SK-N-SH (cell line): ENCODE measurements around the gene LSM4. TPM values are rescaled to one million over a fixed set of nuclear protein-coding genes. Genes with fewer than 3 reads are reported as not detected.
A peak's percentile ranks its signal among the peaks of the same experiment; 100 is the strongest.

Experiments
- CTCF ChIA-PET: fragments of 300-600, 350-600 bp; formaldehyde crosslinking; extraction: SDS; loops from one replicate; lab custom pipeline; 2021; lab: Yijun Ruan, JAX
- POLR2A ChIA-PET: fragments of 350-600 bp; sonication (Branson Sonifier 250); formaldehyde crosslinking; extraction: SDS; loops from one replicate; lab custom pipeline; 2020; ENCODE audit warnings: antibody characterized with exemption, inconsistent platforms; lab: Yijun Ruan, JAX
- DNase-seq: peaks from one replicate; pipeline ENCODE4 v3.0.0; 2012
- H2AFZ ChIP-seq: fragments of 200-600 bp; sonication (generic); 2 replicates; pipeline ENCODE4 v1.8.1; 2016; ENCODE audit warnings: antibody characterized with exemption, mild to moderate bottlenecking, low read depth
- H3F3A ChIP-seq: fragments of 200-600 bp; sonication (generic); replicated peaks from 2 replicates; pipeline ENCODE3; 2016; ENCODE audit warnings: antibody characterized with exemption, mild to moderate bottlenecking; ENCODE audit not compliant: insufficient read depth
- H3K27ac ChIP-seq, 2 experiments: fragments of 200-500 bp in 1 of 2; fragments of 200-600 bp in 1 of 2; sonication (Bioruptor generic) in 1 of 2; sonication (generic), shearing (Covaris generic) in 1 of 2; 2 replicates each; pipeline versions ENCODE4 v1.5.1 to v1.6.1; 2014 to 2016; ENCODE audit warnings: low read depth in 2 of 2, inconsistent platforms in 1 of 2, low read length in 1 of 2, mild to moderate bottlenecking in 1 of 2, mixed read lengths in 1 of 2
- H3K27me3 ChIP-seq: fragments of 200-600 bp; sonication (generic), shearing (Covaris generic); 2 replicates; pipeline ENCODE4 v1.6.1; 2016; ENCODE audit warnings: mixed run types; ENCODE audit not compliant: insufficient read depth
- H3K36me3 ChIP-seq, 2 experiments: fragments of 200-500 bp in 1 of 2; fragments of 200-600 bp in 1 of 2; sonication (Bioruptor generic) in 1 of 2; sonication (generic) in 1 of 2; replicated peaks in 1 of 2; 2 replicates each; pipeline versions ENCODE3 to v1.5.1; 2014 to 2016; ENCODE audit warnings: low read length in 1 of 2, mild to moderate bottlenecking in 1 of 2; ENCODE audit not compliant: insufficient read depth in 2 of 2, control insufficient read depth in 1 of 2
- H3K4me1 ChIP-seq, 2 experiments: fragments of 200-500 bp in 1 of 2; fragments of 200-600 bp in 1 of 2; sonication (Bioruptor generic) in 1 of 2; sonication (generic), shearing (Covaris generic) in 1 of 2; 2 replicates each; pipeline versions ENCODE4 v1.5.1 to v1.6.1; 2014 to 2016; ENCODE audit warnings: low read depth in 1 of 2, low read length in 1 of 2, mixed run types in 1 of 2; ENCODE audit not compliant: insufficient read depth in 2 of 2, control insufficient read depth in 1 of 2
- H3K4me2 ChIP-seq: fragments of 200-600 bp; sonication (generic), shearing (Covaris generic); 2 replicates; pipeline ENCODE4 v1.6.1; 2017; ENCODE audit warnings: mixed run types
- H3K4me3 ChIP-seq, 2 experiments: fragments of 200-500 bp in 1 of 2; fragments of 200-600 bp in 1 of 2; sonication (Bioruptor generic) in 1 of 2; sonication (generic), shearing (Covaris generic) in 1 of 2; 2 replicates each; pipeline versions ENCODE4 v1.5.1 to v1.8.1; 2014 to 2016; ENCODE audit warnings: low read depth in 2 of 2, inconsistent platforms in 1 of 2, low read length in 1 of 2, mild to moderate bottlenecking in 1 of 2, mixed read lengths in 1 of 2, moderate library complexity in 1 of 2
- H3K79me2 ChIP-seq: fragments of 200-600 bp; sonication (generic); 2 replicates; pipeline ENCODE4 v1.8.1; 2017; ENCODE audit warnings: mild to moderate bottlenecking; ENCODE audit not compliant: insufficient read depth
- H3K9ac ChIP-seq: fragments of 200-600 bp; sonication (generic); 2 replicates; pipeline ENCODE4 v1.6.1; 2017; ENCODE audit warnings: mixed run types
- H3K9me2 ChIP-seq: fragments of 200-600 bp; sonication (generic); 2 replicates; pipeline ENCODE4 v1.6.1; 2017; ENCODE audit warnings: mixed run types
- H3K9me3 ChIP-seq: fragments of 200-600 bp; sonication (generic); 2 replicates; pipeline ENCODE4 v1.6.1; 2017; ENCODE audit warnings: mixed run types, mild to moderate bottlenecking, moderate library complexity
- H4K20me1 ChIP-seq: fragments of 200-600 bp; sonication (generic); 2 replicates; pipeline ENCODE4 v1.6.1; 2017; ENCODE audit warnings: mild to moderate bottlenecking, mixed run types; ENCODE audit not compliant: insufficient read depth
- EP300 ChIP-seq, 2 experiments: IDR thresholded peaks; 2 replicates each; pipeline versions ENCODE4 v1.4.0 to v1.6.1; 2012; ENCODE audit warnings: borderline replicate concordance in 1 of 2, low read depth in 1 of 2, low read length in 1 of 2
- FOSL2 ChIP-seq: IDR thresholded peaks from 2 replicates; pipeline ENCODE4 v1.4.0; 2012; ENCODE audit warnings: low read depth, mild to moderate bottlenecking, moderate library complexity, borderline replicate concordance
- FOXJ3 ChIP-seq: sonication (generic); formaldehyde crosslinking; IDR thresholded peaks from 2 replicates; pipeline ENCODE4 v1.5.1; 2020; ENCODE audit warnings: mild to moderate bottlenecking, missing genetic modification reagents
- MXI1 ChIP-seq: IDR thresholded peaks from 2 replicates; pipeline ENCODE4 v1.6.1; 2012; ENCODE audit warnings: mild to moderate bottlenecking, low read depth, low read length, improper control_type of control experiment
- NRF1 ChIP-seq: IDR thresholded peaks from 2 replicates; pipeline ENCODE4 v1.6.1; 2012; ENCODE audit warnings: low read depth, mild to moderate bottlenecking, low read length
- RAD21 ChIP-seq: IDR thresholded peaks from 2 replicates; pipeline ENCODE4 v1.6.1; 2012; ENCODE audit warnings: mild to moderate bottlenecking, low read length
- RFX5 ChIP-seq: IDR thresholded peaks from 2 replicates; pipeline ENCODE4 v1.6.1; 2012; ENCODE audit warnings: mild to moderate bottlenecking, improper control_type of control experiment, low read length
- RXRA ChIP-seq: IDR thresholded peaks from 2 replicates; pipeline ENCODE4 v1.4.0; 2012; ENCODE audit warnings: low read depth, mild to moderate bottlenecking, borderline replicate concordance
- SIN3A ChIP-seq: IDR thresholded peaks from 2 replicates; pipeline ENCODE4 v1.6.1; 2012; ENCODE audit warnings: low read depth, mild to moderate bottlenecking, low read length, moderate library complexity, borderline replicate concordance
- WGBS: methylation state at CpG from one replicate; pipeline ENCODE4 v1.1.6; 2017; ENCODE audit warnings: low lambda C conversion rate; 5-methylcytosine and 5-hydroxymethylcytosine counted together
- polyA plus RNA-seq, 3 experiments: library from polyadenylated mRNA; depleted of rRNA; stranded (reverse); fragments of >200 nt; gene quantifications; 2 replicates each; pipeline ENCODE4 v1.2.3, GENCODE V29; 2012
- TF ChIP-seq, protein P1 (sequence below): IDR thresholded peaks from 2 replicates; pipeline ENCODE4; 2012
- TF ChIP-seq, protein P2 (sequence below): IDR thresholded peaks from 2 replicates; pipeline ENCODE4 v1.6.1; 2012; ENCODE audit warnings: mild to moderate bottlenecking, low read depth, low read length, moderate library complexity
- TF ChIP-seq, protein P3 (sequence below): IDR thresholded peaks from 2 replicates; pipeline ENCODE4 v1.4.0; 2012; ENCODE audit warnings: low read depth, borderline replicate concordance

Gene LSM4
- polyA plus RNA-seq, 1 of the 3 experiments (the other 2 are of a cell fraction) = 277 TPM

DNA sequence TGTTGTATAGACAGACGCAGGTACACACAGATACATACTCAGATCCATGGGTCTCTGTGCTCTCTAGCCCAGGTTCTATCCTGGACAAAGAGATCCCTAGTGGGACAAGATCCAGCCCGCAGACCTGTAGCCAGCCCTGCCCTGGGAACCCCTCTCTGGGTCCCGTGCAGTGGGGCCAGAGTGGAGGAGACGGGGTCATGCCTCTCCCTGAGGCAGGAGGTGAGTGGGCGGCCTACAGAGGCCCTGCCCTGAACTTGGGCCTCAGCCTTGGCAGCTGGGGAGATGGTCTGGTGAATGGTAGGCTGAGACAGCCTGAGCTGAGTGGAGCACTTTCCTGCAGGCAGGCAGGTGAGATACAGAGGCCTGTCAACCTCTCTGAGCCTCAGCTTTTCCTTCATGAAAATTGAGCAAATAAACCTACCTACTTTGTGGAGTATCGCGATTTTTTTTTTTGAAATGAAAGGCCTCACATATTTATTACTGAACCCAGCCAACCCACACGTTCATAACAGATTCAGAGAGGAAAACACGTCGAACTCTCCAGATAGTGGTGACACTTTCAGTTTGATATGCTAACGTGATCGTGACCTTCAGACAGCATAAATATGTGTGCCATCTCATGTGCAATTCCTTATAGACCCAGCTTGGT is 38.0 kb downstream of the LSM4 start:
- H3K27ac ChIP-seq = no peak overlapping the region; a peak in 1 of 4 replicates
- no peak overlapping the region for H2AFZ ChIP-seq
- H3F3A ChIP-seq = peaks cover 15% of the 10 kb centered on the region
- no peak overlapping the region for H3K4me3 ChIP-seq
- H3K9ac ChIP-seq = no peak overlapping the region
- no peak overlapping the region for H3K4me2 ChIP-seq
- peaks cover 7 to 9% of the 10 kb centered on the region in 2 experiments; a peak in 3 of 4 replicates for H3K4me1 ChIP-seq
- 83% methylated on average over 11 of the region's 12 CpGs for WGBS
- H4K20me1 ChIP-seq = peaks cover 4% of the 10 kb centered on the region; the same call in 1 of the 2 replicates
- ChIA-PET POLR2A (no interaction called here), CTCF (no interaction called here)
- H3K27me3 ChIP-seq = no peaks in the 10 kb centered on the region
- no peak for TF ChIP-seq NRF1
- no peaks in the 10 kb centered on the region for H3K36me3 ChIP-seq
- DNase-seq = no peak
- no peaks in the 10 kb centered on the region for H3K9me2 ChIP-seq
- no peaks in the 10 kb centered on the region for H3K9me3 ChIP-seq
- peaks cover 15% of the 10 kb centered on the region for H3K79me2 ChIP-seq

DNA sequence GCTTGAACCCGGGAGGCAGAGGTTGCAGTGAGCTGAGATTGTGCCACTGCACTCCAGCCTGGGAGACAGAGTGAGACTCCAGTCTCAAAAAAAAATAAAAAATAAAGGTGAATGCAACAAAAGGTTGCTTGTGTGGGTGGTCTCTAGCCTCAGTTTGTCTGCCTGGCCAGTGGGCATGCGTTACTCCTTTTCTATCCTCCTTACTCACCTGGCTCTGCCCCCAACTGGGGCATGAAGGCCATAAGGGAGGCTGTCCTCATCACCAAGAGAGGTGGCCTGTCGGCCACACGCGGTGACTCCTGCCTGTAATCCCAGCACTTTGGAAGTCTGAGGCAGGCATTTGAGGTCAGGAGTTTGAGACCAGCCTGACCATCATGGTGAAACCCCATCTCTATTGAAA is 39.5 kb downstream of the LSM4 start:
- Histone ChIP-seq H3K9me2 (no peaks in the 10 kb centered on the region), H3K4me3 (no peak overlapping the region), H3K27me3 (no peaks in the 10 kb centered on the region), H3K36me3 (peaks cover 4 to 9% of the 10 kb centered on the region in 2 experiments), H3K4me2 (no peak overlapping the region; the same call in 1 of the 2 replicates), H3K79me2 (peaks cover 28% of the 10 kb centered on the region), H3K27ac (peak overlapping the region in 1 of 2 experiments; percentile 100; a peak in 1 of 4 replicates), H4K20me1 (peaks cover 19% of the 10 kb centered on the region), H3F3A (peaks cover 22% of the 10 kb centered on the region)
- POLR2A ChIA-PET = interaction anchor here (6.1 kb wide), 1 partner anchor 38 kb away, joined by 97 read pairs; the partner anchor contains the start of gene LSM4
- WGBS = 96% methylated on average over 2 of the region's 5 CpGs
- no peak for DNase-seq
- TF ChIP-seq RFX5 (no peak), RXRA (no peak), RAD21 (no peak), SIN3A (no peak), MXI1 (no peak), EP300 (IDR thresholded peaks at IDR 0.05; ENCODE audit: borderline replicate concordance in 1 of 2, low read depth in 1 of 2, low read length in 1 of 2) (no peak), FOXJ3 (CRISPR knock-in tag) (no peak), FOSL2 (no peak)
- TF ChIP-seq, protein P1, sequence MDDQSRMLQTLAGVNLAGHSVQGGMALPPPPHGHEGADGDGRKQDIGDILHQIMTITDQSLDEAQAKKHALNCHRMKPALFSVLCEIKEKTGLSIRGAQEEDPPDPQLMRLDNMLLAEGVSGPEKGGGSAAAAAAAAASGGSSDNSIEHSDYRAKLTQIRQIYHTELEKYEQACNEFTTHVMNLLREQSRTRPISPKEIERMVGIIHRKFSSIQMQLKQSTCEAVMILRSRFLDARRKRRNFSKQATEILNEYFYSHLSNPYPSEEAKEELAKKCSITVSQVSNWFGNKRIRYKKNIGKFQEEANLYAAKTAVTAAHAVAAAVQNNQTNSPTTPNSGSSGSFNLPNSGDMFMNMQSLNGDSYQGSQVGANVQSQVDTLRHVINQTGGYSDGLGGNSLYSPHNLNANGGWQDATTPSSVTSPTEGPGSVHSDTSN = no peak
- TF ChIP-seq, protein P2, sequence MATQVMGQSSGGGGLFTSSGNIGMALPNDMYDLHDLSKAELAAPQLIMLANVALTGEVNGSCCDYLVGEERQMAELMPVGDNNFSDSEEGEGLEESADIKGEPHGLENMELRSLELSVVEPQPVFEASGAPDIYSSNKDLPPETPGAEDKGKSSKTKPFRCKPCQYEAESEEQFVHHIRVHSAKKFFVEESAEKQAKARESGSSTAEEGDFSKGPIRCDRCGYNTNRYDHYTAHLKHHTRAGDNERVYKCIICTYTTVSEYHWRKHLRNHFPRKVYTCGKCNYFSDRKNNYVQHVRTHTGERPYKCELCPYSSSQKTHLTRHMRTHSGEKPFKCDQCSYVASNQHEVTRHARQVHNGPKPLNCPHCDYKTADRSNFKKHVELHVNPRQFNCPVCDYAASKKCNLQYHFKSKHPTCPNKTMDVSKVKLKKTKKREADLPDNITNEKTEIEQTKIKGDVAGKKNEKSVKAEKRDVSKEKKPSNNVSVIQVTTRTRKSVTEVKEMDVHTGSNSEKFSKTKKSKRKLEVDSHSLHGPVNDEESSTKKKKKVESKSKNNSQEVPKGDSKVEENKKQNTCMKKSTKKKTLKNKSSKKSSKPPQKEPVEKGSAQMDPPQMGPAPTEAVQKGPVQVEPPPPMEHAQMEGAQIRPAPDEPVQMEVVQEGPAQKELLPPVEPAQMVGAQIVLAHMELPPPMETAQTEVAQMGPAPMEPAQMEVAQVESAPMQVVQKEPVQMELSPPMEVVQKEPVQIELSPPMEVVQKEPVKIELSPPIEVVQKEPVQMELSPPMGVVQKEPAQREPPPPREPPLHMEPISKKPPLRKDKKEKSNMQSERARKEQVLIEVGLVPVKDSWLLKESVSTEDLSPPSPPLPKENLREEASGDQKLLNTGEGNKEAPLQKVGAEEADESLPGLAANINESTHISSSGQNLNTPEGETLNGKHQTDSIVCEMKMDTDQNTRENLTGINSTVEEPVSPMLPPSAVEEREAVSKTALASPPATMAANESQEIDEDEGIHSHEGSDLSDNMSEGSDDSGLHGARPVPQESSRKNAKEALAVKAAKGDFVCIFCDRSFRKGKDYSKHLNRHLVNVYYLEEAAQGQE = no peak
- TF ChIP-seq, protein P3, sequence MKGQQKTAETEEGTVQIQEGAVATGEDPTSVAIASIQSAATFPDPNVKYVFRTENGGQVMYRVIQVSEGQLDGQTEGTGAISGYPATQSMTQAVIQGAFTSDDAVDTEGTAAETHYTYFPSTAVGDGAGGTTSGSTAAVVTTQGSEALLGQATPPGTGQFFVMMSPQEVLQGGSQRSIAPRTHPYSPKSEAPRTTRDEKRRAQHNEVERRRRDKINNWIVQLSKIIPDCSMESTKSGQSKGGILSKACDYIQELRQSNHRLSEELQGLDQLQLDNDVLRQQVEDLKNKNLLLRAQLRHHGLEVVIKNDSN = no peak
- TF ChIP-seq, all 33 proteins: peak for 0
- no peaks in the 10 kb centered on the region for H3K9me3 ChIP-seq
- peaks cover 9 to 13% of the 10 kb centered on the region in 2 experiments; a peak in 3 of 4 replicates for H3K4me1 ChIP-seq
- CTCF ChIA-PET = interaction anchor here (13.0 kb wide), 1 partner anchor 44 kb away, joined by 216 read pairs; no protein-coding TSS in a partner anchor
- no peak overlapping the region for H3K9ac ChIP-seq
- H2AFZ ChIP-seq = no peak overlapping the region
